ENCODE measurements around the gene EIF3I.

Gene EIF3I

GRCh38 chr1:32240140-32240951, 18.1 kb downstream of the EIF3I start:
- H3K4me3 Mint-ChIP-seq: peak overlapping the region; percentile 87
- H3K27me3 Mint-ChIP-seq (ENCODE audit: low read depth, poor library complexity): peaks cover 3% of the 10 kb centered on the region
- H3K9me3 Mint-ChIP-seq: no peaks in the 10 kb centered on the region
- H3K4me1 Mint-ChIP-seq: peaks cover 37% of the 10 kb centered on the region
- H3K36me3 Mint-ChIP-seq (ENCODE audit: low read depth): peaks cover 6% of the 10 kb centered on the region
- peak; percentile 86 for DNase-seq
- H3K27ac Mint-ChIP-seq: peak overlapping the region; percentile 57
- TF ChIP-seq CTCF (IDR thresholded peaks at IDR 0.05): no peak

GRCh38 chr1:32241001-32241763, 19.0 kb downstream of the EIF3I start:
- peaks cover 37% of the 10 kb centered on the region for H3K4me1 Mint-ChIP-seq
- H3K9me3 Mint-ChIP-seq: no peaks in the 10 kb centered on the region
- H3K27ac Mint-ChIP-seq: no peak overlapping the region
- H3K27me3 Mint-ChIP-seq (ENCODE audit: low read depth, poor library complexity): peaks cover 7% of the 10 kb centered on the region
- H3K4me3 Mint-ChIP-seq: peak overlapping the region; percentile 87
- peak; percentile 74 for DNase-seq
- peaks cover 2% of the 10 kb centered on the region for H3K36me3 Mint-ChIP-seq (ENCODE audit: low read depth)
- TF ChIP-seq CTCF (IDR thresholded peaks at IDR 0.05): no peak

GRCh38 chr1:32242341-32242851, 20.2 kb downstream of the EIF3I start:
- no peak overlapping the region for H3K27ac Mint-ChIP-seq
- peaks cover 9% of the 10 kb centered on the region for H3K27me3 Mint-ChIP-seq (ENCODE audit: low read depth, poor library complexity)
- no peak for TF ChIP-seq CTCF (IDR thresholded peaks at IDR 0.05)
- peaks cover 47% of the 10 kb centered on the region for H3K4me1 Mint-ChIP-seq
- peak overlapping the region; percentile 65 for H3K4me3 Mint-ChIP-seq
- no peaks in the 10 kb centered on the region for H3K36me3 Mint-ChIP-seq (ENCODE audit: low read depth)
- H3K9me3 Mint-ChIP-seq: no peaks in the 10 kb centered on the region
- peak; percentile 32 for DNase-seq

- H3K4me1 Mint-ChIP-seq: peaks cover 58% of the 10 kb centered on the region
- no peaks in the 10 kb centered on the region for H3K9me3 Mint-ChIP-seq
- H3K4me3 Mint-ChIP-seq: peak within 1 kb of the TSS; percentile 23
- no peak for TF ChIP-seq CTCF (IDR thresholded peaks at IDR 0.05)
- H3K27ac Mint-ChIP-seq: peak within 1 kb of the TSS; percentile 72
- DNase-seq: no peak
- peaks cover 16% of the 10 kb centered on the region for H3K27me3 Mint-ChIP-seq (ENCODE audit: low read depth, poor library complexity)
- H3K36me3 Mint-ChIP-seq (ENCODE audit: low read depth): no peaks in the 10 kb centered on the region
Observed at GRCh38 chr1:32246888-32247273, 24.7 kb downstream of the EIF3I start, which contains the start of gene FAM167B. Gene FAM167B (plus strand): TSS chr1:32247222. CDS start chr1:32247422, 200 bp downstream.

GRCh38 chr1:32247452-32247851, 25.2 kb downstream of the EIF3I start:
- peaks cover 58% of the 10 kb centered on the region for H3K4me1 Mint-ChIP-seq
- H3K4me3 Mint-ChIP-seq: no peak overlapping the region
- no peak for DNase-seq
- TF ChIP-seq CTCF (IDR thresholded peaks at IDR 0.05): no peak
- no peaks in the 10 kb centered on the region for H3K9me3 Mint-ChIP-seq
- H3K36me3 Mint-ChIP-seq (ENCODE audit: low read depth): no peaks in the 10 kb centered on the region
- H3K27me3 Mint-ChIP-seq (ENCODE audit: low read depth, poor library complexity): peaks cover 17% of the 10 kb centered on the region
- H3K27ac Mint-ChIP-seq: no peak overlapping the region

Measured in nephron progenitor cell (in vitro differentiated cells).